HG02588 (cell line): ENCODE measurements around the gene UVSSA.

Experiments
- ATAC-seq: cut with Tn5 transposase; IDR thresholded peaks from one replicate; pipeline ENCODE4 v1.9.1; 2021; ENCODE audit warnings: mild to moderate bottlenecking, moderate library complexity; ENCODE audit not compliant: unreplicated experiment

Gene UVSSA

DNA sequence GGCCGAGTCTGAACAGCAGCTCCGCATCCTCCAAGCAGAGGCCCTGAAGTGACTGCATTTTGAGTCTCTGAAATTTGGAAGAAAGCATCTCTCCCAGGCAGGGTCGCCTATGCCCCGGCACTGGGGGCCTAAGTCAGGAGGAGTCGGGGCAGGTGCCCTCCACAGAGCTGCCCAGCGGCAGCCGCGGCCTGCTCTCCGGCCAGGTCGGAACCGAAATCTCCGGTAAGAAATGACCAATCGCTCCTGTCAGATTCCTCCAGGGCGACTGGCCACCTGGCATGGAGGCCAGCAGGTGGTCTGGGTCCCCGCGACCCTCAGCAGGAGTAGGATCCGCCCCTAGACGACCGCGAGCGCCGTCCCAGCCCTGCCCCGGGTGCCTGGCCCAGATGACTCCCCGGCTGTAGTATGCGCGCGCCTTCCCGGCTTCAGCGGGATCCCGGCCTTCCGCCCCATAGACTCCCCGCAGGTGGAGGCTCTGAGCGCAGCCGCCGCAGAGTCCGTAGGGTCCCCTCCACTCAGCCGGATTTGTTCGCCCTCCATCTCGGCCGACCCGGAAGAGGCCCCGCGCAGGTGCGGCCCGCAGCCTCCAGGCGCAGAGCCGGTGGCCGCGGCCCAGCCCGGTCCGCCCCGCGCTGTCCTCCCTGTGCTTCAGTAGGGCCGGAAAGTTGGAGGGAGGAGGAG is 57.7 kb downstream of the UVSSA start:
- no peak for ATAC-seq

DNA sequence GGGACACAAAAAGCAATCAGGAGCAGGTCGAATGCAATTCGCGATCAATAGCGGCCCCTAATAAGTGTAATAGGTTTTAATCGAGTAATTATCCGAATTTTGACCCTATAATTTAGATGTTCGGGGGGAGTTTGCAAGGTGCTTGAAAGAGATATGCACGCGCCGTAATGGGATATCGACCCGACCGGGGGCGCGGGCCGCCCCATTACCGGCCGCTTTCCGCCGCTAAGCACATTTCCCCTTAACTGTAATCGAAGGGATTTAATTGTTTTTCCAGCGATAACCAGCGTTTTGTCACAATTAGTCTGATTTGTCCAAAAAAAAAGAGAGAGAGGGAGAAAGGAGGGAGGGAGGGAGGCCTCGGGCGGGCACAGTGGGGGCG is 58.2 kb downstream of the UVSSA start:
- ATAC-seq, result no peak

DNA sequence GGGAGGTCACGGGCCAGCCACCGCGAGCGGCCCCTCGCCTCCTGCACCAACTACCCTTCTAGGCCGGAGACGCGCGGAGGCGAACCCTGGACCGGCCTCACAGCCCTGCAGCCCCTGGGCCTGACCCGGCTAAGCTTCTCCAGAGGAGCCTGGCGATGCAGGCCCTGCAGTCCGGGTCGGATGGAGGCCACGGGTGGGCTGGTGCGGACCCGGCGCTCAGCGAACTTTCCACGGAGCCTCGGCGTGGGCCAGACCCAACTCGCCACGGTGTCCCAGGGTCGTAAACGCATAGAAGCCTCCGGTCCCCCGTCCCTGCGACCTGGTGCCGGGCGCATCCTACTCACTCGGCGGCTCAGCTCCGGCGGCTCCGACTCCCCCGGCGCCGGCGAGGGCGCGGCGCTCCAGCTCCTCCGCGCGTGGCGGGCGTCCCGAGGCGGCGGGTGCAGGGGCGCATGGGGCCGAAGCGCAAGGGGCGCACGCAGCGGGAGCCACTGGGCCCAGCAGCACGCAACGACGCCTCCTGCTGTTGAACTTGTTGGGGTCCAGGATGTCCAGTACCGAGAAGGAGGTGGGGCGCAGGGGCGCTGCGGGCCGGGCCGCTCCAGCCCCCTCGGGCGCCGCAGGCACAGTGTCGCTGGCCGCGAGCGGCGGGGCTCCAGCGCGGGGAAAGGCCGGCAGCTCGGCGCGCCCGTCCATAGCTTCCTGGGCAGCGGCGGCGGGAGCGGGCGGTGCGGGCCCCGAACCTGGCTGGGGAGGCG is 58.8 kb downstream of the UVSSA start:
- ATAC-seq, result no peak

DNA sequence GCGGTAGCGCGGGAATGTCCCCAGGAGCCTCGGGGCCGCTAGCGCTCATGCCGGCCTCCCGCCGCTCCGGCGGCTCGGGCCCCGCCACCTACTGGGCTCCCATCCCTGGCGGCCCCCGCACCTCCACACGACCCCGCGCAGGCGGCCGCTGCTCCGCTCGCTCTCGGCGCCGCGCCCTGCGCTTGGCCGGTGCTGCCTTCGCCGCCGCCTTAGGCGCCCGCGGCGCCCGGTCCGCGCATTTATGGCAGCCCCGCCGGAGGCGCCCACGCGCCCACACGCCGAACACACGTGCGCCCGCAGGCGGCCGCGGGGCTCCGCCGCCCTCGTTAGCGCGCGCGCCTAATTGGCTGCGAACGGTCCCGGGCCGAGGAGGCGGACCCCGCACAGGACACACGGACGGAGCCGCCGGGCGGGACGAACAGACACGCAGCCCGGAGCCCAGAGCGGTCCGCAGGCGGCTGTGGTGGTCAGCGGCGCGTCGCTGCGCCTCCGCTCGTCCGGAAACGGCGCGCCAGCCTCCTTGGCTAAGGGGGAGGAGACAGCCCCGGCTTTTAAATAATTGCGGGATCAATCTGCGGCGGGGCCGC is 59.5 kb downstream of the UVSSA start, which contains the start of gene NKX1-1:
NKX1-1 (minus strand) TSS at position 49 of the 587 bp plus-strand sequence; CDS start at position 49, 0 bp downstream.
- no peak for ATAC-seq

DNA sequence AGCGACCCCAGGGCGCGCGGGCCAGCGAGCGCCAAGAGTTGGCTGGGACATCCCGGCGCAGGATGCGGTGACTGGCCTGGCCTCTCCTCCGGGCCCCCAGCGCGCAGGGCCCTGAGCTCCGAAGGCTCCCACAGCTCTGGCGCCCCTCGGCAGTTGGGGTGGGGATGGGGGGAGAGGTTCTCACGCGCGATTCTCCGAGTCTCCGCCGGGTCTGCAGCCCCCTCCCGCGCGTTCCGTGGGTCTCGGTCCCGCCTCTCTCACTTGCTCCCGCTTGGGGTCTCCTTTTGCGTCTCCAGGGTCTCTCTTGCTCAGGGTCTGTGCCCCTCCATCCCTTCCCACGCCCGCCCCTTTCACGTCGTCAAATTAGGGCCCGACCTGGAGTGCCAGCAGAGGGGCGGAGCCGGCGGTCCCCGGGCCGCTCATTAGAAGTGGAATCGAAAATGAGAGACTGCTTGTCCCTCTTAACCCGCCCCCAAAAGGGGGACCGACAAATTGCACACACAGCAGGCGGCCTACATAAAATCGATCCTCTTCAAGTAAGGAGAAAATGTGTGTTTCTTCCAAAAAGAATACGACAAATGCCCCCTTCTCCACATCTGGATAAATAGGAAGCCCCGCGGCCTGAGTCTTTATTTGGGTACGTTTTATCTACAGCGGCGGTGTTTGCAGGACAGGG is 60.1 kb downstream of the UVSSA start:
- no peak for ATAC-seq

DNA sequence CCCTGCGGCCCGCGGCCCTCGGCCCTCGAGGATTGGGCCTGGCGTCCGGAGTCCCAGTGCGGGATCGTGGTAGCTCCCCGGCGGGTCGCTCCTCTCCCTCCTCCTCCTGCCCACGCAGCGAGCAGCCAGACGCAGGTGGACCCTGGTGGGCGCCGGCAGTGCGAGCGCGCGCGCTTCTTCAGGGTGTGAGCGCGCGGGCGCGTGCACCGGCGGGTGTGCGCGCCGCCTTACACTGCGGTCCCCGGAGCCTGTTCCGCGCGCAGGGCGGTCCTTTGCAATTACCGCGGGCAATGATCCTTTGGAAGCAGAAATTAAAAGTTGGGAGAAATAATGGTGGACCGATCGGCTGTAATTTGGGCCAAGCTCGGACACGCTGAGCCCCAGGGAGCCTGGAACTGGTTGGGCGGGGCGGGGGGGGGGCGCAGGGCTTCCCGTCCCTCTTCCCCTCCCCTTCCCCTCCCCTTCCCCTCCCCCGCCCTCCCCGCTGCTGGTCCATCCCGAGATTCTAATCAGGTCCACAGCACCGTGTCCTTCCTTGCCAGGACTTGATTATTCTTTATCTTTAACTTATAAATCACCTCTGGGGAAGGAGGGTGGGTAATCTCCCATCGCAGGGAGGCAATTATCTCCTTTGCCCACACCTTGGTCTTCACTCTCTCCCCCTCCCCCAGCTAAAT is 60.8 kb downstream of the UVSSA start:
- no peak for ATAC-seq

DNA sequence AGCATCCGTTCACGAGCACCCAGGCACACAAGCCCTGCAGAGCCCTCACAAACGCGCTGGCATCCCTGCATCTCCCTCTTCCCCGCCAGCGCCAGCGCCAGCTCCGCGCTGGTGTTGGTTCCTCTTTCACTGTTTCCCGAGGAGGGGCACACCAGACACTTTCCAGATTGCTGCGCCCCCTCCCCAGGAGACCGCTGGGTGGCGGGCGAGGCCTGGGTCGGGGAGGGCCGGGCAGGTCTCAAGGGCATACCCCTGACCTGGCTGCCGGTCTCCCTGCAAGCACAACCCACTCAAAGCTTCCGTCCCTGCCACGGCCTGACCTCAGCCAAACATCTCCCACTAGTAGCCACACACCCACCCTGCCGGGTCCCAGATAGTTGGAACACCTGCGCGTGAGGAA is 61.4 kb downstream of the UVSSA start:
- ATAC-seq, result no peak

DNA sequence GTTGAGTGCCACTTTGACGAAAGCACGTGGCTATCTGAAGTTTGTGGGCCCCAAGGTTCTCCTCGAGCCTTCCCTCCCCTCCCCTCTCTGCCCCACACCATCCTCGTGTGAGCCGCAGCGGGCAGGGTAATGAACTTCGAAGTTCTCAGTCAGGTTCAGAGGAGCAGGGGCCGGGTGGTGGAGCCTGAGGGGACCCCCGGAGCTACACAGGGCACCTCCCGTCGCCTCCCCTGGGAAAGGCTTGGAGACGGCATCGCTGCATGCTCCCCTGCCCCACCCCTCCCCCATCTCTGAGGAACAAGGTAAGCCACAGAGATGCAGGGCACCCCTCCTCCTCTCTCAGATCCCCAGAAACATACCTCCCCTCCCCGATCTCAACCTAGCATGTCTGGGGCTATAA is 62.1 kb downstream of the UVSSA start:
- ATAC-seq, result no peak

DNA sequence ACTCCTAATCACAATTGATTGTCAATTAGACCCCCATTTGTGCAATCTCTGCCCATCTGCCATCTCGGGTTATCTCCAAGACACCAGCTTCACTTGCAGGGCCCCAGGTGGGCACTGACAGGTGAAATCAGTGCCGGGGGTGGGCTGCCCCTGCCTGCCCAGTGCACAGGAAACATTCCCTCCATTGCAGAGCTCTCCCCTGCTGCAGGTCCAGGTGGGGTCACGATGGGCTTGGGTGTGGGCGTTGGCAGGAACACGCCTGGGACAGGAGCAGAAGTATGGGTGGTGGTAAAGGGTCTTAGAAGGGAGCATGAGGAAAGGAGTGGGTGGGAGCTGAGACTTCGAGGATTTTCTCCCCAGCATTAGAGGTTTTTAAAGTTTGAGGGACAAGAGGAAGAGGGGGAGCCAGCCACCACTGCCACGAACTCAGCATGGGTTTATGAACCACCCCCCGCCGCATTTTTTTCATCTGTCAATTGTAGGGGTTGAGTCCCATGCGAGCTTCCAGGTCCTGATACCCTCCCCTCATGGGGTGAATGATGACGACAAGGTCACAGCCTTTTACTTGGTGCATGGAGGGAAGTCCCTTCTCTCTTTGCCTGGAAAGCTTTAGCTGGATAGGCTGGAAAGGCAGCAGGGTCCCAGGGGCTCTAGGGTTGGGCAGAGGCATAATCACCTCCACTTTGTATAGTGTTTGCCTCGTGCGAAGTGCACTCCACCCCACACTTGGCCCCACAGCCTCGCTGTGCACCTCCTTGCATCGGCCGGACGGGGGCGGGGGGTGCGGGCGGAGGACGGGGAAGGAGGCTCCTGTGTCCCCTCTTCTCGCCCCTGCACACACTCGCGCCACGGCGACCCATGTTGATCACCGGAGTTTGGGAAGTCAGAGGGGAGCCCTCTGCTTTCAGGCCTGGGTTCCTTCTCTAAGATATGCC is 62.8 kb downstream of the UVSSA start:
- no peak for ATAC-seq

DNA sequence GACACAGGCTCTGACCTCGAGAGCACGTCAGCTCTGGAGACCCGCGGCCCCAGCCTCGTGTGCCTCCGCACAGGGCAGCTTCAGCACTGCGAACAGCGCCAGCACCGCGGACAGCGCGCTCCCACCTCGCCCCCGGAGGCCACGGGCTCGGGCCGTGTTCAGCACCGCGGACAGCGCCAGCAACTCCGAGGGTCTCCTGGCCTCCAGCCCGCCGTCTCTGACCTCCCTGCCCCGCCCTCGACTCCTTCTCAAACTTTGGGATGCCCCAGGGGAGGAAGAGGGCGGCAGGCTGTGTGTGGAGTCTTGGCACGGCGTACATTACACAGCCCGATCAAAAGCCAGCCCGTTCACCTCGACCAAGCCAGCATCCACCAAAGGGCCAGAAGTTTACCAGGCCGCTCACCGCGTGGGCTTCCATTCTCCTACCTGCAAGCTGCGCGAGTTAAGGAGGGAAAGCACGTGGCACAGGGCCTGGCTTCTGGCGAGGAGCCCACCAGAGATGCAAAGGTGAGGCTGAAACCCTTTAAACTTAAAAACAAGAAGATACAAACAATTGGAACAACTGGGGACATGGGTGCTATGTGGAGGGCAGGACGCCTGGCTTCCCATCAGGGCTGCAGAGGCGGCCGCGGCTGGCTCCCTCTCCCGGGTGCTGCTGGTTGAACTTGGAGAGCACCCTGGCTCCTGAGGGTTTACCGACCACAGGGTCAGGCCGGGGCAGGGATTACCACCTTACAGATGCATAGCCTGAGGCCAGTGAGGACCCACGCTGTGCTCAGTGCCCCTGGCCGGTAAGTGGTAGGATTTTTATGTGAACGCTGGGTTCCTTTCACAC is 63.7 kb downstream of the UVSSA start:
- no peak for ATAC-seq

DNA sequence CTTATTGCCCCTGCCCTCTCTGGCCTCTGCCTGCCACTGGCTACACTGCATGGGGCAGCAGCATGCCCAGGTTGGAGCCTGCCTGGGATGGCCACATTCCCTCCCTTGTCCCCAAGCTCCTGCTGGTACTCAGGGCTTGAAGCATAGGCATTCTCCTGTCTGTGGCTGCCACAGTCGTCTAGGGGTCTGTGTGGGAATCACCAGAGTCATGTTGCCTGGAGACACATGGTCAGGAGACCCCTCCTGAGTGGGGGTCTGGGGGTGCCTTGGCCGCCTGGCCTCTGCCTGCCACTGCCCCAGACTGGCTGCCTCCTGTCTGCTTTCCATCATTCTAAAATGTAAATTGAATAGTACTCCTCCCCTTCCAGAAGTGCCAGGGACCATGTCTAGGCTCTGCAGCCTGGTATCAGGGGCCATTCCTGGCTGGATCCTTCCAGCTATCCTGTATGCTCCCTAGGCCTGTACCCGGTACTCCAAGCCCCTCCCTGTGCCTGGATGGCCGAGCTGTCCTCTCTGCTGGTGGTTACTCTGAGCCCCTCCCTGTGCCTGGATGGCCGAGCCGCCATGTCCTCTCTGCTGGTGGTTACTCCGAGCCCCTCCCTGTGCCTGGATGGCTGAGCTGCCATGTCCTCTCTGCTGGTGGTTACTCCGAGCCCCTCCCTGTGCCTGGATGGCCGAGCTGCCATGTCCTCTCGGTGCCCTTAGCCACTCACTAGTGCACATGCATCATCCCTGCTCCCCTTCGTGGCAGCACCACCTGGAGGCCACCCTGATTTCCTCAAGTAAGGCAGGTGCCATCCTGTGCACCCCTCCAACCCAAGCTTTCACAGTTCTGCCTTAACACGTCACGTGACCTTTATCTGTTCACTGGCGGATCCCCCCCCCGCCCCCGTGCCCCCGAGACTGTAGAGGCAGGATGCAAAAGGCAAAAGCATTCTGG is 64.7 kb downstream of the UVSSA start:
- no peak for ATAC-seq

DNA sequence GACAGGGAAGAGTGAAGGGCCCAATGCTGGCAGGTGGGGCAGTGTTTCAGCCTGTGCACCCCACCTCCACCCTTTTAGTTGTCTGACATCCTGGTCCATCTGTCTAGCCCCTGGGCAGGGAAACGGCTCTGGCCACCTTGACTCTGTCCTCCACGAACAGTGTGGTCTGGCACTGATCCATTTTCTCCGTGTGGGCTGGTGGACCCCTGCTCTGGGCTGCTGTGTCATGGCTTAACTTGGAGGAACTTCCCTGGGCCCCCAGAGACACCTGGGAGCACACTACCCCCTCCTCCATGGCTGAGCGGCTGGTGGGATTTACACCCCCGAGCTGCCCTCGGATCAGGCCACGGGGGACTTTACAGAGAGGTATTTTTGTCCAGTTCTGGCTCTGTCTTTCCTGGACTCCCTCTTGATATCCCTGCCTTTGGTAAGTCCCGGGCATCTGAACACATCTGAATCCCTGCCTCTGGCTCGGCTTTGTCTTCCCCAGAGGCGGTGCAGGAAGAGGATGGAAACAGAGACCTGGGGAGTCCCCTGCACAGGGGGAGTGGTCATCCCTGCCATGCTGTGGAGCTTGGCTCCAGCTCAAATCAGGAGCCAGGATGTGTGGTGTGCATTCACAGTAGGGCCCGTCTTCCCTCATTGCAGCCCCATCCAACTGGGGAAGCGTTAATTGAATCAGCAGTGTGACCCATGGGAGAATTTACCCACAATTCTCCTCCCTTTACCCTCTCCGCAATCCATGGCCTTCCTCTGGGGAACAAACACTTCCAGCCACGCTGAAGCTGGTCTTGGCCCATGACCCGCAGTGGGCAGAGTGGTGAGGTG is 65.6 kb downstream of the UVSSA start:
- ATAC-seq, result no peak

DNA sequence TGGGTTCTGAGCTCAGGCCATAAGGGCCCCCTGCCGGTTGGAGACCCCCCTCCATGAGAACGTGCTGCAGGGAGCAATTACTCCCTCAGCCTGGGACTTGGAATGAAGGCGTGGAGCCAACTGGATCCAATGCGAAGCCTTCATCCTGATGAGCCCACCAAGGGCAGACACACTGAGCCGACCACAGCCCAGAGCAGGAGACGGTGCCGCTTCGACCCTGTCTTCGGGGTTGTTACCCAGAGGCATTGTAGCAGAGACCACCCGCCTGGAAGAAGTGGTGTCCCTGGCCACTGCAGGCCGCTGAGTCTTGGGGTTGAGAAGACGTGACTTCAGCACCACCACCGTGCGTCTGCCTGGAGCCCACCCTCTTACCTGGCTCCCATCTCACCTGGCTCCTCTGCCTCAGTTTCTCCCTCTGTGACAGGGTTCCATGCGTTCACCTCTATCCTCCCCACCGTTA is 66.2 kb downstream of the UVSSA start:
- no peak for ATAC-seq

DNA sequence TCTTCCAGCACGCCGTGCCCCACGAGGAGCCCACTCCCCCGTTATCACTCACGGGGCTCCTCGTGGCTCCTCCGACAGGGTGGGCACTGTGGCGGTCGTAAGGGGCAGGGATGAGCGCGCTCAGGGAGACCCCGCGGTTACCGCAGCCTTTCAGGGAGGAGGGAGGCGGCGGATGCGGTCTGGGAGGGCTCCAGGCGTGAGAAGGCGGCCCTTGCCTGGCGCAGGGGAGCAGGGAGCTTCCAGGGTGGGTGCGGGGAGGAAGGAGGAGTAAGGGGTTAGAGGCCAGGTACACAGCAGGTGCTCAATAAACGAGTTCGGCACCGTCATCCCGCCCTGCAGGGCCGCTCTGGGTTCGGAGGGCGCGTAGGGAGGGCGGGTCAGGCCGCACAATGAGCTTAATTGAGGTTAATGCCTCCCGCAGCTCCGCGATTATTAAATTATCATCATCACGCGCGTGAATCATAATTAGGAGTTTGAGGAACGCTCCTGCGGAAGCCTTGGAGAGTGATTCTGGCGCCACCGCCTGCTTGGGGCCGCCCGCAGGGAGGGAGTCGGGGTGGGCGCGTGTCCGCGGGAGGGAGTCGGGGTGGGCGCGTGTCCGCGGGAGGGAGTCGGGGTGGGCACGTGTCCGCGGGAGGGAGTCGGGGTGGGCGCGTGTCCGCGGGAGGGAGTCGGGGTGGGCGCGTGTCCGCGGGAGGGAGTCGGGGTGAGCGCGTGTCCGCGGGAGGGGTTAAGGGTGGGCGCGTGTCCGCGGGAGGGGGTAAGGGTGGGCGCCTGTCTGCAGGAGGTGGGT is 66.9 kb downstream of the UVSSA start:
- ATAC-seq, result no peak

DNA sequence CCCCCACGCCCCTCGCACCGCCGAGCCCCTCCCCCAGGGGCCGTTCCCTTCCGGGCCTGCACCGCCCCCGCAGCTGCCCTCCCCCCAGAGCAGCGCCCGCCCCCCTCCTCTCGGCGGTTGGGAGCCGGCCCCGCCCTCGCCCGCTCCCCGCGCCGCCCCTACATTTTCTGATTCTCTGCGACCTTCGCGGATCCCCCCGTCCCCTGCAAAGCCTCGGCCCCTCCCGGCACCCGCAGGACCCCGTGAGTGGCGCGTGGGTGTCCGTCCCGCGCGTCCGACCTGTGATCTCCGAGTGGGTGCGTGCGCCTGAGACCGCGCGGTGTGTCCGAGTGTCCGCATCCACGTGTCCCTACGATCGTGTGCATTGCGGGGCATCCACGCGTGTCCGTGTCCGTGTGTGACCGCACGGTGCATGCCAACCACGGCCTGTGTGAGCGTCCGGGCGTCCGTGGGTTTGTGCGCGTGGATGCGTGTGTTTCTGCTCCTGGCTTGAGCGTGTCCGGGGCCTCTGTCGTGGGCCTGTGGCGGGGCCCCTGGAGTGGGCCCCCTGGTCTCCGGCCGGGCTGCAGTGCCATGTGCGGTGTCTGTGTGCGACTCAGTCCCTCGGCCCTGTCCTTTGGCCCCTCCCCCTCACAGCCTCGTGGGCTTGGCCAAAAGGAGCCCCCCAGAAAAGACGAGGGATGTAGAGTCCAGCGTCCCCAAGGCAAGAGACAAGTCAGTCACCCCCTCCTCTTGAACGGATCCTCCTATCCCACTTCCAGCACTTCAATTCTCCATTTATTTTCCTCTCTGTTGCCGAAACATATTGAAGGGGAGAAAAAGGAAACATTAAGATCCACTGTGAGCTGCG is 68.0 kb downstream of the UVSSA start:
- ATAC-seq, result no peak

DNA sequence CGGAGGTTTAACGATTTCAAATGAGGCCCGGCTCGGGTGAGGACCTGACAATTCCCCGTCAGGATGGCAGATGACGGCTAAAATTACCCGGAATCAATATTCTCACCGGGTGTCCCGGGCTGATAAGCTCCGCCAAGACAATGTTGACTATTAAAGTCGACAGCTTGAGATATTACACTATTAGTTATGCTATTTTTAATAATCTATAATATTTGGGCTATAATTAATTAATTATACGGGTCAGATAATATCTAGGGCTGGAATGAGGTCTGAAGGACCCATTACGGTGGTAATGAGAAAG is 68.6 kb downstream of the UVSSA start:
- ATAC-seq, result no peak
